ENCODE data around the gene BTNL9. TPM values are rescaled to one million over a fixed set of nuclear protein-coding genes. Genes with fewer than 3 reads are reported as not detected.
"Not testable (repeated sequence)": the region's sequence is repeated elsewhere in the genome, so short reads cannot be mapped to it uniquely, and the experiment has no call there.

Gene BTNL9
- total RNA-seq, 4 donors from 2014 or later, result 14.5 to 28.6 (median 20.1) TPM

- TF ChIP-seq CTCF (IDR thresholded peaks at IDR 0.05 in 4 of 5, conservative IDR thresholded peaks at IDR 0.05 in 1 of 5) (no peak), POLR2A (IDR thresholded peaks at IDR 0.05) (no peak)
- ATAC-seq (no peak), DNase-seq (no peak)
- intact Hi-C loops (cut with DNase I; ENCODE audit: low total_unique reads) (no loop called here), in situ Hi-C loops (cut with MboI; ENCODE audit: low sequenced_read_pairs in 4 of 4) (no loop called here)
- peaks cover 18 to 24% (median 20%) of the 10 kb centered on the region in 3 donors for H3K27me3 ChIP-seq
- no peaks in the 10 kb centered on the region for H3K4me1 ChIP-seq
- no peaks in the 10 kb centered on the region for H3K9me3 ChIP-seq
- no peak overlapping the region for H3K4me3 ChIP-seq
- H3K36me3 ChIP-seq, result no peaks in the 10 kb centered on the region
- no peak overlapping the region for H3K27ac ChIP-seq
Measured at GRCh38 chr5:181098762-181099601, 58.9 kb downstream of the BTNL9 start.

- no peaks in the 10 kb centered on the region for H3K4me1 ChIP-seq
- no peak for DNase-seq
- TF ChIP-seq CTCF (IDR thresholded peaks at IDR 0.05 in 4 of 5, conservative IDR thresholded peaks at IDR 0.05 in 1 of 5), result no peak
- no peak for TF ChIP-seq POLR2A (IDR thresholded peaks at IDR 0.05)
- no peaks in the 10 kb centered on the region for H3K9me3 ChIP-seq
- intact Hi-C loops (cut with DNase I; ENCODE audit: low total_unique reads), result no loop called here
- no peak overlapping the region for H3K27ac ChIP-seq
- no peak for ATAC-seq
- in situ Hi-C loops (cut with MboI; ENCODE audit: low sequenced_read_pairs in 4 of 4), result no loop called here
- no peak overlapping the region for H3K4me3 ChIP-seq
- peaks cover 18 to 27% (median 20%) of the 10 kb centered on the region in 3 donors for H3K27me3 ChIP-seq
- no peaks in the 10 kb centered on the region for H3K36me3 ChIP-seq
Measured at GRCh38 chr5:181099602-181100086, 59.6 kb downstream of the BTNL9 start.

GRCh38 chr5:181100121-181100875 is 60.2 kb downstream of the BTNL9 start:
- in situ Hi-C loops (cut with MboI; ENCODE audit: low sequenced_read_pairs in 4 of 4), result no loop called here
- Histone ChIP-seq H3K27me3 (peaks cover 20 to 27% (median 21%) of the 10 kb centered on the region in 3 donors), H3K9me3 (no peaks in the 10 kb centered on the region), H3K36me3 (no peaks in the 10 kb centered on the region), H3K4me1 (no peaks in the 10 kb centered on the region), H3K27ac (no peak overlapping the region), H3K4me3 (no peak overlapping the region)
- ATAC-seq (no peak), DNase-seq (no peak)
- intact Hi-C loops (cut with DNase I; ENCODE audit: low total_unique reads), result no loop called here
- TF ChIP-seq CTCF (IDR thresholded peaks at IDR 0.05 in 4 of 5, conservative IDR thresholded peaks at IDR 0.05 in 1 of 5), result no peak
- TF ChIP-seq POLR2A (IDR thresholded peaks at IDR 0.05), result no peak

GRCh38 chr5:181101030-181101641 is 61.1 kb downstream of the BTNL9 start:
- H3K9me3 ChIP-seq; intact Hi-C loops (cut with DNase I; ENCODE audit: low total_unique reads); ATAC-seq; DNase-seq; H3K27ac ChIP-seq; H3K4me3 ChIP-seq; H3K36me3 ChIP-seq; in situ Hi-C loops (cut with MboI; ENCODE audit: low sequenced_read_pairs in 4 of 4); H3K4me1 ChIP-seq: not testable (repeated sequence)
- H3K27me3 ChIP-seq, result peaks cover 22 to 34% (median 26%) of the 10 kb centered on the region in 3 donors

- intact Hi-C loops (cut with DNase I; ENCODE audit: low total_unique reads); in situ Hi-C loops (cut with MboI; ENCODE audit: low sequenced_read_pairs in 4 of 4); H3K4me1 ChIP-seq; ATAC-seq; H3K27ac ChIP-seq; H3K4me3 ChIP-seq; H3K9me3 ChIP-seq; H3K36me3 ChIP-seq; DNase-seq: not testable (repeated sequence)
- peaks cover 32 to 38% (median 33%) of the 10 kb centered on the region in 3 donors for H3K27me3 ChIP-seq
Measured at GRCh38 chr5:181101930-181102674, 62.0 kb downstream of the BTNL9 start.

GRCh38 chr5:181104259-181104568 is 64.1 kb downstream of the BTNL9 start:
- H3K4me3 ChIP-seq; intact Hi-C loops (cut with DNase I; ENCODE audit: low total_unique reads); in situ Hi-C loops (cut with MboI; ENCODE audit: low sequenced_read_pairs in 4 of 4); H3K27ac ChIP-seq; DNase-seq; H3K36me3 ChIP-seq; ATAC-seq; H3K9me3 ChIP-seq; H3K4me1 ChIP-seq: not testable (repeated sequence)
- peaks cover 30 to 45% (median 42%) of the 10 kb centered on the region in 3 donors for H3K27me3 ChIP-seq

- intact Hi-C loops (cut with DNase I; ENCODE audit: low total_unique reads); ATAC-seq; in situ Hi-C loops (cut with MboI; ENCODE audit: low sequenced_read_pairs in 4 of 4); H3K9me3 ChIP-seq; H3K4me3 ChIP-seq; H3K4me1 ChIP-seq; H3K36me3 ChIP-seq; H3K27ac ChIP-seq; DNase-seq: not testable (repeated sequence)
- peaks cover 29 to 39% (median 36%) of the 10 kb centered on the region in 3 donors for H3K27me3 ChIP-seq
Measured at GRCh38 chr5:181104606-181105390, 64.7 kb downstream of the BTNL9 start.
